ENCODE measurements around the gene SPAG5.

The SPAG5 gene

GRCh38 chr17:28598799-28599310 is at the start of gene SPAG5:
Gene SPAG5 (minus strand): TSS chr17:28599025. CDS start chr17:28598946, 79 bp downstream.
- in situ Hi-C loops (cut with MboI; ENCODE audit: low sequenced_read_pairs), result no loop called here

- in situ Hi-C loops (cut with MboI; ENCODE audit: low sequenced_read_pairs), result no loop called here
Observed at GRCh38 chr17:28646039-28646754, 47.4 kb upstream of the SPAG5 start.

DNA sequence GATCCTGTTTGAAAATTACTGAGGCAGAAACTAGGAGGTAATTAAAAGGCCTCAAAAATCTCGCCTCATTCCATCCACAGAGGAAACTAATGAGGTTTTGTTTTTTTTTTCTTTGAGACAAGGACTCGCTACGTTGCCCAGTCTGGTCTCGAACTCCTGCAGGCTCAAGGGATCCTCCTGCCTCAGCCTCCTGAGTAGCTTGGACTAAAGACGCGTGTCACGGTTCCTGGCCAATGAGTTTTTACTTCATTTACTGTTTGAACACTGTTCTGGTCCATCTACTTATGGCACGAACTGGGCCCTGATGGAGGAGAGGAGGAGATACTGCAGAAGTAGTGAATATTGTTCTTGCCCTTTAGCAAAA is 46.7 kb upstream of the SPAG5 start:
- in situ Hi-C loops (cut with MboI; ENCODE audit: low sequenced_read_pairs), result no loop called here

- in situ Hi-C loops (cut with MboI; ENCODE audit: low sequenced_read_pairs), result no loop called here
Observed at GRCh38 chr17:28644787-28645575, 46.2 kb upstream of the SPAG5 start, which contains the start of gene BLTP2. Gene BLTP2 (minus strand): TSS chr17:28645158. CDS start chr17:28645056, 102 bp downstream.

DNA sequence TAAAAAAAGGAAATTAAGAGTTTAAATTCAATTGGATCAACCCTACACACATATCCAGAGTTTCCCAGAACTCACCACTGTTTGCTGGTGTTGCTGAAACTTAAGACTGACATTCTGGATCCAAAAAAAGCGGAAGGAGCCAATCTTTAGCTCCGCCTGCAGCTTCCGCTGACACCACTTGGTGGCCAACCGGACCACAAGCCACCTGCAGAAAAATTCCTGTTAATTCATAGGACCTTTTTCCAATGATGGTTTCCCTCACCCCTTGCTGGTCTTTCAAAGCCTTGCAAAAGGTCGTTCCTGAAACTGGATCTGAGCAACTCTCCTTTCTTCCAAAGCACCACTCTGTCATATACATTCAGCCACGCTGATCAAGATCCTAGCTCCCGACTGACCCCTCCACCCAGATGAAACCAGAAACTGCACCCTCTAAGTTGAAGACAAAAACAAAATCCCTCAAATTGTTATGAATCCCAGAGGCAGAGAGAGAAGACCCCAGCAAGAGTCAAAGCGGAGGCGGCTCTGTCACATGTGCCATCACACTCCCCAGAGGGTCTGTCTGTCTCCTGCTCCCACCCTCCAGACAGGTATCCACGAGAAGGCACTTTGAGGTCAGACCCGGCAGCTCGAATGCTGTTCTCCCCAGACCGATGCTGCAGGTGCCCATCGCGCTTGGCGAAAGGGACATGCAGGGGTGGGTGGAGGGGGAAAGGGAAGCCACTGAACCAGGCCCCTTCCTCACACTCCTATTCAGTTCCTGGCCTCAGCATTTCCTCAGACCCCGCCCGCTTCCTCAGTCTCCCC is 45.4 kb upstream of the SPAG5 start:
- in situ Hi-C loops (cut with MboI; ENCODE audit: low sequenced_read_pairs), result no loop called here

GRCh38 chr17:28641579-28641978 is 42.8 kb upstream of the SPAG5 start:
- in situ Hi-C loops (cut with MboI; ENCODE audit: low sequenced_read_pairs), result no loop called here

DNA sequence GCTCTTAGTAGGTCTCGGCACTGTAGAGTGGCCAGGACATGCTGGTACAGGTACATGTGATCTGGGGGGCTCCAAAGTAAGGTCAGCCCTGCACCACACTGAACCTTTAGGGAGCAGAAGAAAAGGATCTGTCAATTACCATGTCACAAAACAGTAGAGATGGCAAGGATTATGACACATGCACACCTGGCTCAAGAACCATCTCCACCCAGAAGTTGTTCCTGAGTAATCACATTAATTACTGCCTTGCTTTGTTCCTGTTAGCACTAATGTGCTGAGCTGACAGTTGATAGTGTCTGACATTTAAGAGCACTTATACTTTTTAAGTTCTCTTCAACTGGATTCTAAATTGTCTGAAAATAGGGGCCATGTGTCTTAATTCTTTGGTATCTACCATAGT is 36.7 kb upstream of the SPAG5 start:
- in situ Hi-C loops (cut with MboI; ENCODE audit: low sequenced_read_pairs), result no loop called here

DNA sequence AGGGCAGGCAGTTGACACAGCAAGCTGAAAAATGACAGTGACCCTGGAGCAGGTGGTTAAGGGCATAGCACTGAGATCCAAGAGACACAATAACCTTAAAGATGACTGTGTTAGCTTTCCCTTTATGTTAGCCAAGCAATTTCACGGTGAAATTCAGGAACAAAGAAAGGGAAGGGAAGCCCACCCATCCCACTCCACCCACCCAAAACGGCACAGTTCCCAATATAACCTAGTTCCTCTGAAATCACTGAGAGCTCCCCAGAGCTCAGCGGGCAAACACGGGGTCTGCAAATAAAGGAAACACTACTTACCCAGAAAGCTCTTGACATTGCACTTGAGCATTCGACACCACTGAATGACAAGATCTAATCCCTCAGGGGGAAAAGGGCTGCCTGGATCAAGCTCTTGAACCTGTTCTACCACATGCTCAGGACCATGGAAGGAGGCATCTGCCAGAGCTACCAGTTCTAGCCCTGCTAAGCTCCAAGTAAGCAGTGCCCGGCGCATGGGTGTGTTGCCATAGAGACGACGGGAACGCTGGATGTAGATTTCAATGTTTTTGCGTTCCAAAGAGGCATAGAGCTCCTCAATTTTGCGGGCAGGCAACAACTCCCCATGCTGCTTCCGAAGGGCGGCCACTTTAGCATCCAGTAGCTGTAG is 35.5 kb upstream of the SPAG5 start:
- in situ Hi-C loops (cut with MboI; ENCODE audit: low sequenced_read_pairs), result no loop called here

DNA sequence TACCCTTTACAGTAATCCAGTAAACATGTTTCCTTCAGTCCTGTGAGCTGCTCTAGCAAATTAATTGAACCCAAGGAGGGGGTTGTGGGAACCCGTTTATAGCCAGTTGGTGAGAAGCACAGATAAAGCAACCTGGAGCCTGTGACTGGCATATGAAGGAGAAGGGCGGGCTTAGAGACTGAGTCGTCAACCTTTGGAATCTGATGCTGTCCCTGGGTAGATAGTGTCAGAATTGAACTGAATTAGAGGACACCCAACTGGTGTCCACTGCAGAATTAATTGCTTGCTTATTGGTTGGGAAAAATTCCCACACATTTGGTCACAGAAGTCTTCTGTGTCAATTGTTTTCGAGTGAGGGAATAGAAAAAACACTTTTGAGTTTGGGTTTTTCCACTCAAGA is 28.0 kb upstream of the SPAG5 start:
- in situ Hi-C loops (cut with MboI; ENCODE audit: low sequenced_read_pairs), result no loop called here

- in situ Hi-C loops (cut with MboI; ENCODE audit: low sequenced_read_pairs), result no loop called here
Observed at GRCh38 chr17:28624148-28624547, 25.3 kb upstream of the SPAG5 start.

DNA sequence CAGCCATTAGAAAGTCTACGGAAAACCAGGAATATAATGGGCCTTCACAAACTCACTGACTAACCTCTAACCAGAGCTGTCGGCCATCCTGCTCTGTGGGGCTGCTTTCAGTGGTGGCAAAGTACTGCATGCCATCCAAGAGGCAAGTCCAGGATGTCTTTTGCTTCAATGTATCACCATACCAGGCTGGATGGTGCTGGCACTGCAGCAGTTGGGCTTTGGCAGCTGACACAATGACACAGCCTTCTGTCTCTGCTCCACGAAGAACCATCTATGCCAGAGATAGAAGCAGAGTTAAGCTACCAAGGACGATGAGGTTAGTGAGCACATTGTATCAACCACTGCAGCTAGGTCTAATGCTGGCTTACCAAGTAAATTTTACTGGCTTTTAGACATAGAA is 24.9 kb upstream of the SPAG5 start:
- in situ Hi-C loops (cut with MboI; ENCODE audit: low sequenced_read_pairs), result no loop called here

GRCh38 chr17:28622186-28622585 is 23.4 kb upstream of the SPAG5 start:
- in situ Hi-C loops (cut with MboI; ENCODE audit: low sequenced_read_pairs), result no loop called here

DNA sequence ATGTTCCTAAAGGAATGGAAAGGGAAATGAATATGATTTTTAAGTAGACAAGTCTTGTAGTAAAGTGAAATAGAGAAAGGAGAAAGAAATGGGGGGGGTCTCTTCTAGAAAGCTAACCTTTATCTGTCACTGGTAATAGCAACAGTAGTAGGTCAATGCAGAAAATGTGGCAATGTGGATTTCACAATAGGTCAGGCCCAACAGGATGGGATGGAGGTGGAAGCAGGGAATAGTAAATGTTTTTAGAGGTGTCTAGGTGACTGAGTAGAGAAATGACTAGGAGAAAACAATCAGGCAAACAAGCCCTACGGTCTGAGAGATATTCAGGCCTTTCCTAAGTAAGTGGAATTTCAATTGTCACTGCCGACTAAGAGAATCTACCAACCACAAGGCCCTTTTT is 21.2 kb upstream of the SPAG5 start:
- in situ Hi-C loops (cut with MboI; ENCODE audit: low sequenced_read_pairs), result no loop called here

DNA sequence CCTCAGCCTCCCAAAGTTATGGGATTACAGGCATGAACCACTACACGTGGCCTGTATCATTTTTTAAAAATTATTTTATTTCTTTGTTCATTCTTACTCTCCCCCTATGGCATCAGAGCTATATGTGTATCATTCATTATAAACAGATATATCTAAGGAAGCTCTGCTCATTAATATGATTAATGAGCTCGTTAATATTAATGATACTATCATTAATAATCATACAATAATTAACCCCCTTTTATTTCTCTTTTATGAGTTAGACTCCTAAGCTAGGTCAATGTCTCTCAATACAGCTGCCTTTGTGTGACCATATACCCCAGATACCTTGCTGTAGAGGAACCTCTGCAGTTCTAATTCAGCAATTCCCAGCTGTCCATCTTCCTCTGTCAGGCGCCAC is 19.6 kb upstream of the SPAG5 start:
- in situ Hi-C loops (cut with MboI; ENCODE audit: low sequenced_read_pairs), result no loop called here

DNA sequence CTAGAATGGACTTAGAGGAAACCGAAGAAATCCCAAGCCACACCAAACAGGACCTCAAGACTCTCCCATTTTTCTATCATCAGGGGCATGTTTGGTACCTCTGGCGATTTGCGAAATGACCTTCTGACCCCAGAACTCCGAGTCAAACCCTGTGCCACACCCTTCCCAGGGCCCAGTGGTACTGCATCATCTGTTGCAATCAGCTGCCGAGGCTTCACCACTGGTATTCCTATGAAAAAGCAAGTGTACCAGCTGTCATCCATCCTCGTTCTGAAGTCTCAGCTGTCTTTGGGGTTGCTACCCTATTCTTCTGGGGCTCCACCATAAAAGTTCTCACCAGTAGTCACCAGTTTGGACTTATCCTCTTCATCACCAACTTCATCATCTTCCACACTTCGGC is 17.5 kb upstream of the SPAG5 start:
- in situ Hi-C loops (cut with MboI; ENCODE audit: low sequenced_read_pairs), result no loop called here

- in situ Hi-C loops (cut with MboI; ENCODE audit: low sequenced_read_pairs), result no loop called here
Observed at GRCh38 chr17:28615260-28615940, 16.6 kb upstream of the SPAG5 start.

GRCh38 chr17:28613931-28614381 is 15.1 kb upstream of the SPAG5 start, which contains the start of gene RSKR:
Gene RSKR (minus strand): TSS chr17:28614185. CDS start chr17:28614161, 24 bp downstream.
- in situ Hi-C loops (cut with MboI; ENCODE audit: low sequenced_read_pairs), result no loop called here

GRCh38 chr17:28612936-28613872 is 14.4 kb upstream of the SPAG5 start:
- in situ Hi-C loops (cut with MboI; ENCODE audit: low sequenced_read_pairs), result no loop called here

- in situ Hi-C loops (cut with MboI; ENCODE audit: low sequenced_read_pairs), result no loop called here
Observed at GRCh38 chr17:28612531-28612930, 13.7 kb upstream of the SPAG5 start.
